OCI-LY3 (cell line): ENCODE results near the gene HSDL2.

Source experiments
- H2AFZ ChIP-seq: fragments of 200-600, 300-600 bp; shearing (Covaris generic); 2 replicates; pipeline ENCODE4 v1.6.0; 2014; ENCODE audit warnings: antibody characterized with exemption, low read depth, low read length
- H3K27ac ChIP-seq: fragments of 200-600, 300-600 bp; sonication (generic); 2 replicates; pipeline ENCODE4 v1.5.1; 2014; ENCODE audit warnings: mild to moderate bottlenecking, low read length, moderate library complexity, mixed read lengths
- H3K27me3 ChIP-seq: fragments of 200-600, 300-600 bp; sonication (generic); 2 replicates; pipeline ENCODE4 v1.6.1; 2014; ENCODE audit warnings: low read depth, low read length, mixed read lengths
- H3K36me3 ChIP-seq: fragments of 200-600, 300-600 bp; sonication (generic); replicated peaks from 2 replicates; pipeline ENCODE3; 2014; ENCODE audit warnings: low read depth, low read length, mixed read lengths
- H3K4me1 ChIP-seq: fragments of 300-600, 200-600 bp; sonication (generic); 2 replicates; pipeline ENCODE4 v1.6.1; 2014; ENCODE audit warnings: low read length, mixed read lengths
- H3K4me2 ChIP-seq: fragments of 200-600, 300-600 bp; sonication (generic); 2 replicates; pipeline ENCODE4 v1.6.1; 2014; ENCODE audit warnings: low read length, mixed read lengths
- H3K4me3 ChIP-seq: fragments of 300-600, 200-600 bp; sonication (generic); 2 replicates; pipeline ENCODE4 v1.5.1; 2014; ENCODE audit warnings: antibody characterized with exemption, mild to moderate bottlenecking, low read length, moderate library complexity
- H3K79me2 ChIP-seq: fragments of 300-600, 200-600 bp; shearing (Covaris generic); 2 replicates; pipeline ENCODE4 v1.6.1; 2014; ENCODE audit warnings: mild to moderate bottlenecking, low read length, mixed read lengths
- H3K9ac ChIP-seq: fragments of 300-600, 200-600 bp; shearing (Covaris generic); 2 replicates; pipeline ENCODE4 v1.6.0; 2014; ENCODE audit warnings: mild to moderate bottlenecking, low read length, moderate library complexity
- H3K9me3 ChIP-seq: fragments of 200-600, 300-600 bp; shearing (Covaris generic); 2 replicates; pipeline ENCODE4 v1.6.1; 2014; ENCODE audit warnings: low read length, mixed read lengths; ENCODE audit not compliant: insufficient read depth
- H4K20me1 ChIP-seq: fragments of 200-600, 300-600 bp; sonication (generic); 2 replicates; pipeline ENCODE4 v1.6.1; 2016; ENCODE audit warnings: low read length, mixed read lengths; ENCODE audit not compliant: insufficient read depth
- CTCF ChIP-seq: fragments of 200-600, 300-600 bp; sonication (generic); IDR thresholded peaks from 2 replicates; pipeline ENCODE4 v1.5.1; 2014; ENCODE audit warnings: antibody characterized with exemption, low read length, low read depth
- EZH2phosphoT487 ChIP-seq: fragments of 200-600 bp; shearing (Covaris generic); IDR thresholded peaks from 2 replicates; pipeline ENCODE4 v1.6.1; 2018; ENCODE audit warnings: antibody characterized with exemption, mixed run types, low read depth

The HSDL2 gene

DNA sequence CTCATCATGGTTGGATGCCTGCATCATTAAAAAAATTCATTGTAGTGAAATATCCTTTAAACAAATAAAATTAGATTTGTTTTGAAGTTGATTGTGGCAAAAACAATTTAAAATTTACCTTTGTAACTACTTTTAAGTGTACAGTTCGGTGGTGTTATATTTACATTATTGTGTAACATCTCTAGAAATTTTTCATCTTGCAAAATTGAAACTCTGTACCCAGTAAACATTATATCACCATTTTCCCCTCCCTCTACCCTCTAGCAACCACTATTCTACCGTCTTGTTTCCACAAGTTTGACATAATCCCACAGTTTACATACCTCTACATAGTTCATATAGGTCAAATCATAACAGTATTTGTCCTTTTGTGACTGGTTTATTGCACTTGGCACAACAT is 104.7 kb downstream of the HSDL2 start:
- H3K27me3 ChIP-seq = no peaks in the 10 kb centered on the region
- H2AFZ ChIP-seq = no peak overlapping the region
- H3K4me2 ChIP-seq = no peak overlapping the region
- no peaks in the 10 kb centered on the region for H3K36me3 ChIP-seq
- no peak overlapping the region for H3K27ac ChIP-seq
- no peak for TF ChIP-seq EZH2phosphoT487
- TF ChIP-seq CTCF = no peak
- H3K9me3 ChIP-seq = no peaks in the 10 kb centered on the region
- peaks cover 12% of the 10 kb centered on the region for H3K4me1 ChIP-seq
- H3K9ac ChIP-seq = no peak overlapping the region
- 0 out of 2 replicates have a peak, but pooled peaks cover 4% of the 10 kb centered on the region for H4K20me1 ChIP-seq
- peaks cover 31% of the 10 kb centered on the region for H3K79me2 ChIP-seq
- H3K4me3 ChIP-seq = no peak overlapping the region

GRCh38 chr9:112485574-112485973 is 105.7 kb downstream of the HSDL2 start:
- no peak overlapping the region for H3K27ac ChIP-seq
- peaks cover 40% of the 10 kb centered on the region for H3K79me2 ChIP-seq
- H3K9ac ChIP-seq = peak overlapping the region; percentile 75
- H3K4me3 ChIP-seq = peak overlapping the region; percentile 81
- TF ChIP-seq CTCF = no peak
- no peak for TF ChIP-seq EZH2phosphoT487
- H3K36me3 ChIP-seq = no peaks in the 10 kb centered on the region
- no peaks in the 10 kb centered on the region for H3K27me3 ChIP-seq
- peak overlapping the region; percentile 79 for H3K4me2 ChIP-seq
- 0 out of 2 replicates have a peak overlapping the region, but pooled peaks have one; percentile 66 for H2AFZ ChIP-seq
- H4K20me1 ChIP-seq = 0 out of 2 replicates have a peak, but pooled peaks cover 5% of the 10 kb centered on the region
- H3K4me1 ChIP-seq = peaks cover 12% of the 10 kb centered on the region
- no peaks in the 10 kb centered on the region for H3K9me3 ChIP-seq

DNA sequence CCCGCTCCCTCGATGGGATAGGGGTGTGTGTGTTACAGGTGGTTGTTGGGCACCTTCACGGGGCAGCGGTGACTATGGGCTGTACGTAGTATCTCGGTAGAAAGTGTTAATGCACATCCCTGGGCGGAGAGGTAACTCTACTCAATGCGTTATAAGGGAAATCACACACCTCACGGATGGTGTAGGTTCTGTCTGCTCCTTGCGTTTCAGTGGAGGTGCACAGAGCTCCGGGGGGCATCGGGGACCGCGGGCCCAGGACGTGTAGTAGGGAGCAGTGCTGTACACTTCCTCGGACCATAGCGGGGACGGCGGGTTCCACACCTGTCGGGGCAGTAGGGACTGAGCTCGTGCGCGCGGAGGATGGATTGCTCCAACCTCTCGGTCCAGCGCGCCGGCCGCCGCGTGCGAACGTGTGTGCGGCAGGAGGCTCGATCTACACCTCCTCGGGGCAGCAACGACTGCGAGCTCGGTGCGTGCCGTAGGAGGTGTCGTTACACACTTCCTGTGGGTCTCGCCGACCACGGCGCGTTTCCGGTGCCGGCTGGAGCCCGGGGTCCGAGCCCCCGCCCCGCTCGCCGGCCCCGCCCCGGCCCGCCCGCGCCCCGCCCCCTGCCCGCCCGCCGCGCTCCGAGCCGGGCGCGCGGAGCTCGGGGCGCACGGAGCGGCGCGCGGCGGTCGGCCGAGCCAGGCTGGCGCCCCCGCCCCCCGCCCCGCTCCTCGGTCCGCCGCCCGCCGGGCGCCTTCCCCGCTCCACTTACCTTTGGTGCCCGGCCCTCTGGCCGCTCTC is 106.5 kb downstream of the HSDL2 start, which contains the start of gene KIAA1958:
TSS of gene KIAA1958 (plus strand) at position 607 of the 787 bp plus-strand sequence. CDS start 87,254 bp downstream, outside the sequence.
- no peak for TF ChIP-seq CTCF
- peaks cover 48% of the 10 kb centered on the region for H3K79me2 ChIP-seq
- 0 out of 2 replicates have a peak, but pooled peaks cover 5% of the 10 kb centered on the region for H4K20me1 ChIP-seq
- peak within 1 kb of the TSS; percentile 79 for H3K9ac ChIP-seq
- no peaks in the 10 kb centered on the region for H3K27me3 ChIP-seq
- peak within 1 kb of the TSS; percentile 66 for H2AFZ ChIP-seq
- H3K9me3 ChIP-seq = no peaks in the 10 kb centered on the region
- no peaks in the 10 kb centered on the region for H3K36me3 ChIP-seq
- H3K4me3 ChIP-seq = peak within 1 kb of the TSS; percentile 99
- H3K27ac ChIP-seq = peak within 1 kb of the TSS; percentile 56
- H3K4me2 ChIP-seq = peak within 1 kb of the TSS; percentile 82
- peaks cover 12% of the 10 kb centered on the region for H3K4me1 ChIP-seq

- no peak for TF ChIP-seq CTCF
- no peak for TF ChIP-seq EZH2phosphoT487
Observed at GRCh38 chr9:112487008-112487798, 107.3 kb downstream of the HSDL2 start.

More at GRCh38 chr9:112487008-112487798, 107.3 kb downstream of the HSDL2 start:
- peaks cover 52% of the 10 kb centered on the region for H3K79me2 ChIP-seq
- peaks cover 12% of the 10 kb centered on the region for H3K4me1 ChIP-seq
- H2AFZ ChIP-seq = peak overlapping the region; percentile 62; the same call in 1 of the 2 replicates
- no peaks in the 10 kb centered on the region for H3K27me3 ChIP-seq
- H4K20me1 ChIP-seq = 0 out of 2 replicates have a peak, but pooled peaks cover 5% of the 10 kb centered on the region
- H3K4me3 ChIP-seq = peak overlapping the region; percentile 99
- peak overlapping the region; percentile 56 for H3K27ac ChIP-seq
- H3K36me3 ChIP-seq = peaks cover 1% of the 10 kb centered on the region
- H3K4me2 ChIP-seq = peak overlapping the region; percentile 82
- peak overlapping the region; percentile 79 for H3K9ac ChIP-seq
- no peaks in the 10 kb centered on the region for H3K9me3 ChIP-seq
